Measurements from ENCODE around the gene PEX14. TPM values are rescaled to one million over a fixed set of nuclear protein-coding genes. Genes with fewer than 3 reads are reported as not detected.

Gene PEX14
- total and polyA plus RNA-seq, 9 of the 15 experiments (the other 6 are each of a cell fraction or from before 2014, with no cell fraction given) = 2.6 to 45.7 (median 22.7) TPM

GRCh38 chr1:10593750-10594149, 119.0 kb downstream of the PEX14 start (continued):
- TF ChIP-seq PTBP1 (IDR thresholded peaks at IDR 0.05; ENCODE audit: low read depth, low read length) (no peak), TAF7 (tag; IDR thresholded peaks at IDR 0.05) (no peak)

GRCh38 chr1:10594595-10595223, 120.0 kb downstream of the PEX14 start:
- no peaks in the 10 kb centered on the region for H3K9me3 ChIP-seq (replicated peaks; ENCODE audit: control insufficient read depth, insufficient read depth, low read depth, low read length)
- intact Hi-C loops (cut with micrococcal nuclease) (no loop called here), in situ Hi-C loops (cut with MboI) (loop anchor here (10.0 kb wide), 1 partner anchor 270 kb away; no protein-coding TSS in a partner anchor)
- 89% methylated on average over 9 of the region's 9 CpGs for WGBS (ENCODE audit: insufficient coverage, low coverage, missing lambda C conversion rate)
- no peak overlapping the region for H3K27ac ChIP-seq (ENCODE audit: extremely low read depth, low read depth, low read length)
- no peak for TF ChIP-seq IRF1 (CRISPR knock-in tag; IDR thresholded peaks at IDR 0.05; ENCODE audit: borderline replicate concordance)
- no peak for TF ChIP-seq ZKSCAN8 (CRISPR knock-in tag; IDR thresholded peaks at IDR 0.05)
- no peak for TF ChIP-seq MLLT1 (IDR thresholded peaks at IDR 0.05)
- TF ChIP-seq ZFX (CRISPR knock-in tag; IDR thresholded peaks at IDR 0.05) = no peak
- no peak for TF ChIP-seq NCOR1 (IDR thresholded peaks at IDR 0.05)
- BruUV-seq (replicated peaks) = no TSS peak
- H3K4me3 ChIP-seq = no peak overlapping the region
- H3K9ac ChIP-seq (ENCODE audit: insufficient read depth in 1 of 2, low read depth in 2 of 2, low read length in 2 of 2) = no peak overlapping the region
- no peaks in the 10 kb centered on the region for H4K20me1 ChIP-seq (replicated peaks; ENCODE audit: control insufficient read depth, insufficient read depth, low read length)
- no peak overlapping the region for H2AFZ ChIP-seq (ENCODE audit: low read depth, low read length)
- ChIA-PET POLR2A (interaction anchor here (0.6 to 1.6 kb wide), 3 partner anchors 9 to 17 kb away, joined by 3 to 6 read pairs (median 5); no protein-coding TSS in a partner anchor), CTCF (ENCODE audit: low intra/inter-chr PET ratio) (no interaction called here)
- H3K36me3 ChIP-seq (ENCODE audit: control insufficient read depth, insufficient read depth, low read length) = peaks cover 10% of the 10 kb centered on the region; the same call in 1 of the 3 replicates
- H3K9me1 ChIP-seq (ENCODE audit: control insufficient read depth, insufficient read depth, low read length) = no peaks in the 10 kb centered on the region
- no peaks in the 10 kb centered on the region for H3K27me3 ChIP-seq (ENCODE audit: control insufficient read depth in 2 of 2, insufficient read depth in 2 of 2, low read length in 2 of 2)
- no peak for ATAC-seq
- no peak overlapping the region for H3K4me2 ChIP-seq (ENCODE audit: insufficient read depth, low read length)
- no peak for FAIRE-seq
- DNase-seq (ENCODE audit: extremely low read depth in 1 of 4, low spot score in 3 of 4) = no peak
- H3K79me2 ChIP-seq (ENCODE audit: control insufficient read depth, insufficient read depth, low read length) = no peaks in the 10 kb centered on the region
- H3K4me1 ChIP-seq (replicated peaks in 1 of 2; ENCODE audit: control insufficient read depth in 2 of 2, insufficient read depth in 2 of 2, low read length in 2 of 2) = no peaks in the 10 kb centered on the region
